ENCODE measurements around the gene MAEL.

DNA sequence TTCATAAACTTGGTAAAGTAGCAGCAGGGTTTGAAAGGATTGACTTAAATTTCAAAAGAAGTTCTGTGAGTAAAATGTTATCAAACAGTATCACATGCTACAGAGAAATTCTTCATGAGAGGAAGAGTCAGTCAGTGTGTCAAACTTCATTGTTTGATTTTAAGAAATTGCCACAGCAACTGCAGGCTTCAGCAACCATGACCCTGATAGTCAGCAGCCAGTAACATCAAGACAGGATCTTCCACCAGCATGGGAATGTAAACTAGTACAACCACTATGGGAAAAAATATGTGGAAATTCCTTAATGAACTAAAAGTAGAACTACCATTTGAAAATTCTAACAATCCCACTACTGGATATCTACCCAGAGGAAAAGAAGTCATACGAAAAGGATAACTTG is 11.5 kb downstream of the MAEL start:
- TF ChIP-seq, protein P1, sequence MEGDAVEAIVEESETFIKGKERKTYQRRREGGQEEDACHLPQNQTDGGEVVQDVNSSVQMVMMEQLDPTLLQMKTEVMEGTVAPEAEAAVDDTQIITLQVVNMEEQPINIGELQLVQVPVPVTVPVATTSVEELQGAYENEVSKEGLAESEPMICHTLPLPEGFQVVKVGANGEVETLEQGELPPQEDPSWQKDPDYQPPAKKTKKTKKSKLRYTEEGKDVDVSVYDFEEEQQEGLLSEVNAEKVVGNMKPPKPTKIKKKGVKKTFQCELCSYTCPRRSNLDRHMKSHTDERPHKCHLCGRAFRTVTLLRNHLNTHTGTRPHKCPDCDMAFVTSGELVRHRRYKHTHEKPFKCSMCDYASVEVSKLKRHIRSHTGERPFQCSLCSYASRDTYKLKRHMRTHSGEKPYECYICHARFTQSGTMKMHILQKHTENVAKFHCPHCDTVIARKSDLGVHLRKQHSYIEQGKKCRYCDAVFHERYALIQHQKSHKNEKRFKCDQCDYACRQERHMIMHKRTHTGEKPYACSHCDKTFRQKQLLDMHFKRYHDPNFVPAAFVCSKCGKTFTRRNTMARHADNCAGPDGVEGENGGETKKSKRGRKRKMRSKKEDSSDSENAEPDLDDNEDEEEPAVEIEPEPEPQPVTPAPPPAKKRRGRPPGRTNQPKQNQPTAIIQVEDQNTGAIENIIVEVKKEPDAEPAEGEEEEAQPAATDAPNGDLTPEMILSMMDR (IDR thresholded peaks at IDR 0.05; ENCODE audit: poor library complexity, severe bottlenecking), result no peak
- TF ChIP-seq POLR2AphosphoS5 (IDR thresholded peaks at IDR 0.05) (no peak), RAD21 (conservative IDR thresholded peaks at IDR 0.05) (no peak), EZH2 (IDR thresholded peaks at IDR 0.05; ENCODE audit: borderline replicate concordance, insufficient read depth, low read length, poor library complexity, severe bottlenecking) (no peak), EP300 (conservative IDR thresholded peaks at IDR 0.05; ENCODE audit: poor library complexity, severe bottlenecking) (no peak), MXI1 (conservative IDR thresholded peaks at IDR 0.05; ENCODE audit: poor library complexity, severe bottlenecking) (no peak), TAF1 (IDR thresholded peaks at IDR 0.05; ENCODE audit: low read depth) (no peak), SMC3 (conservative IDR thresholded peaks at IDR 0.05; ENCODE audit: poor library complexity) (no peak)
- TF ChIP-seq, protein P2, sequence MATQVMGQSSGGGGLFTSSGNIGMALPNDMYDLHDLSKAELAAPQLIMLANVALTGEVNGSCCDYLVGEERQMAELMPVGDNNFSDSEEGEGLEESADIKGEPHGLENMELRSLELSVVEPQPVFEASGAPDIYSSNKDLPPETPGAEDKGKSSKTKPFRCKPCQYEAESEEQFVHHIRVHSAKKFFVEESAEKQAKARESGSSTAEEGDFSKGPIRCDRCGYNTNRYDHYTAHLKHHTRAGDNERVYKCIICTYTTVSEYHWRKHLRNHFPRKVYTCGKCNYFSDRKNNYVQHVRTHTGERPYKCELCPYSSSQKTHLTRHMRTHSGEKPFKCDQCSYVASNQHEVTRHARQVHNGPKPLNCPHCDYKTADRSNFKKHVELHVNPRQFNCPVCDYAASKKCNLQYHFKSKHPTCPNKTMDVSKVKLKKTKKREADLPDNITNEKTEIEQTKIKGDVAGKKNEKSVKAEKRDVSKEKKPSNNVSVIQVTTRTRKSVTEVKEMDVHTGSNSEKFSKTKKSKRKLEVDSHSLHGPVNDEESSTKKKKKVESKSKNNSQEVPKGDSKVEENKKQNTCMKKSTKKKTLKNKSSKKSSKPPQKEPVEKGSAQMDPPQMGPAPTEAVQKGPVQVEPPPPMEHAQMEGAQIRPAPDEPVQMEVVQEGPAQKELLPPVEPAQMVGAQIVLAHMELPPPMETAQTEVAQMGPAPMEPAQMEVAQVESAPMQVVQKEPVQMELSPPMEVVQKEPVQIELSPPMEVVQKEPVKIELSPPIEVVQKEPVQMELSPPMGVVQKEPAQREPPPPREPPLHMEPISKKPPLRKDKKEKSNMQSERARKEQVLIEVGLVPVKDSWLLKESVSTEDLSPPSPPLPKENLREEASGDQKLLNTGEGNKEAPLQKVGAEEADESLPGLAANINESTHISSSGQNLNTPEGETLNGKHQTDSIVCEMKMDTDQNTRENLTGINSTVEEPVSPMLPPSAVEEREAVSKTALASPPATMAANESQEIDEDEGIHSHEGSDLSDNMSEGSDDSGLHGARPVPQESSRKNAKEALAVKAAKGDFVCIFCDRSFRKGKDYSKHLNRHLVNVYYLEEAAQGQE (IDR thresholded peaks at IDR 0.05; ENCODE audit: borderline replicate concordance), result no peak

All from neural cell (in vitro differentiated cells).